Cerebellar nuclear complex (tissue), 1 donor: ENCODE data around the gene MEIS2.

Experiments
- DNase-seq, 2 experiments: peaks; one replicate each; lab custom pipeline; 2025; lab: John Stamatoyannopoulos, UW

The MEIS2 gene

GRCh38 chr15:37112971-37113670 lies 12.8 kb upstream of the MEIS2 start:
- DNase-seq, result no peak

- no peak for DNase-seq
These were observed 11.8 kb upstream of the MEIS2 start for GRCh38 chr15:37112171-37112570.

- DNase-seq, result no peak
These were observed 11.0 kb upstream of the MEIS2 start for GRCh38 chr15:37111427-37111717.

- no peak for DNase-seq
These were observed 9.7 kb upstream of the MEIS2 start for GRCh38 chr15:37109872-37110572.

- DNase-seq, result no peak
These were observed 9.0 kb upstream of the MEIS2 start for GRCh38 chr15:37109168-37109871.

- no peak for DNase-seq
These were observed 8.2 kb upstream of the MEIS2 start for GRCh38 chr15:37108381-37109167.

- no peak for DNase-seq
These were observed 7.5 kb upstream of the MEIS2 start for GRCh38 chr15:37107744-37108380.

- DNase-seq, result no peak
These were observed 6.9 kb upstream of the MEIS2 start for GRCh38 chr15:37107071-37107743.

GRCh38 chr15:37106490-37107001 lies 6.2 kb upstream of the MEIS2 start:
- DNase-seq, result no peak

GRCh38 chr15:37105889-37106288 lies 5.5 kb upstream of the MEIS2 start:
- no peak for DNase-seq

GRCh38 chr15:37105029-37105428 lies 4.7 kb upstream of the MEIS2 start:
- DNase-seq, result no peak

- DNase-seq, result no peak
These were observed 4.2 kb upstream of the MEIS2 start for GRCh38 chr15:37104424-37104981.

- DNase-seq, result no peak
These were observed 3.4 kb upstream of the MEIS2 start for GRCh38 chr15:37103475-37104423.

GRCh38 chr15:37103163-37103435 lies 2.8 kb upstream of the MEIS2 start:
- DNase-seq, result no peak

- no peak for DNase-seq
These were observed 2.2 kb upstream of the MEIS2 start for GRCh38 chr15:37102305-37103162.

- DNase-seq, result no peak
These were observed 1.6 kb upstream of the MEIS2 start for GRCh38 chr15:37101980-37102304.

GRCh38 chr15:37100966-37101215 lies 542 bp upstream of the MEIS2 start:
- no peak for DNase-seq

GRCh38 chr15:37099319-37100108 lies 835 bp downstream of the MEIS2 start:
- no peak for DNase-seq
